HG03108 (cell line): ENCODE results near the gene STK33.

Source experiments
- ATAC-seq: cut with Tn5 transposase; IDR thresholded peaks from one replicate; pipeline ENCODE4 v1.9.1; 2021; ENCODE audit warnings: moderate library complexity; ENCODE audit not compliant: unreplicated experiment

STK33 gene

DNA sequence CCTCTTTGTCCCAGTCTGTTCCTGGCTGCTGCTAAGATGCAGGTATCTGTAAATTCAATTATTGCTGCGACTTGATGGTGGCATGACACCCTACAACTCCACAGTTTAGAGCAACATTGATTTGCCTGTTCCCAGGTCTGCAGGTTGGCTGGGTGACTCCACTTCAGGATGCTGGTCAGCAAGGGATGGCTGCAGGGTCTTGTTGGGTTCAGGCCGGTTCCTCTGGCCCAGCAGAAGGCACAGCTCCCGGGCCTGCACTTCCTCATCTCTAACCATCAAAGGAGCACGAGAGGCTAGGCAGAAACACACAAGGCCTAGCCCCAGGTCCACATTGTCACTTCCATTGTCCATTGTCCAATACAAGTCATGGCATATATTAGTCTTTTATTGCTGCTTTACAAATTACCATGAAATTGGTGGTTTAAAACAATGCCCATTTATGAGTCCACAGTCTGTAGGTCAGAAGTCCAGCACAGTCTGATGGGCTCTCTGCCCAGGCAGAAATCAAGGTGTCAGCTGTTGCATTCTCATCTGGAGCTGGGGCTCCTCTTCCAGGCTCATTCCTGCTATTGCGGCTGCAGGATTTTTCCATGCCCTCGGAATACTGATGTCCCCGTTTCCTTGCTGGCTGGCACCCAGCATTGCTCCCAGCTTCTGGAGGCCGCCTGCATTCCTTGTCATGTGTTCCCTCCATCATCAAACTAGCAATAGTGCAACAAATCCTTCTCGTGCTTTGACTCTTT, 233.8 kb downstream of the STK33 start:
- ATAC-seq = no peak

DNA sequence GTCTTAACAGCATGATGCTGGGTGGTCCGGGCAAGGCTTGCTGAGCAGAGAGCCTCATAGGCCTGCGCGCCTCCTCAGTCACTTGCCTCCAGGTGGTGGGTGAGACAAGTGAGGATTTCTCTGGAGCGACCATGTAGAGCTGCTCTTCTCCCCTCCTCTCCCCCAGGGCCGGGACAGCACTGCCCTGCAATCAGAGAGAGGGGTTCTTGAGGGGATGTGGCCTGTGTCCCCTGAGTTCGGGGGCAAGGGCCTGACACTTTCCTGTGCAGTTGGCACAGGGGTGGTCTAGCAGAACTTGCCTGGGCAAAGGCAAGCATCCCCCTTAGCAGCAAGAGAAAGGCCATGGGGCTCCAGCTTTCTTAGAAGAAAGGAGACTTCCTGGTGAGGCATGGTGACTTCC, 234.5 kb downstream of the STK33 start:
- ATAC-seq = no peak

DNA sequence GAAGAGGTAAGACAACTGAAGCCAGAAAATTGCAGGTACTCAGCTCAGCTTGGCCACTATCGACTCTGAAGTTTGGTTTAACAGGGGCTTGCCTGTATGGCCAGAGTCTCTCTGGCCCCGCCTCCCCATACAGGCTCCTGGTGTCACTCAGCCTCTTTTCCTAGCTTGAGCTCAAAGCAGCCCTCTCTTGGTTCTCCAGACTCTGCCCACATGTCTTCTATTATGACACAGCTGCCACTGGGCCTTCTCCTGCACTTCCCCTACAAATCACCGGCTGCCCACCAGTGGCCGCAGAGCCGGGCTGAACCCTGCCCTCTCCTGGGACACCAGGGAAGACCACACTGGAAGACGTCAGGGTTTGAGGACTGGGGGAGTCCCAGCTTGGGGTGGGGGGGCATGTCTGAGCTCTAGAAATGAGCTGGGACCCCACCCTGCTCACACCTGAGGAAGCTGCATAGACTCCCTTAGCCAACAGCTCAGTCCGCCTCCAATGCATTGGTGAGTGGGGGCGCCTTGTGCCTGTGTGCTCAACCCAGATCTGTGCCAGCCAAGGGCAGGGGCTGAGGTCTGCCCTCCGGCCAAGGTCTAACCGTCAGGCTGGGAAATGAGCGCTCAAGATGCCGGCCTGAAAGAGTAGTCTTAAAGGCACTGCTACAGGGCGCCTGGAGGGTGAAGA, 236.0 kb downstream of the STK33 start:
- ATAC-seq = no peak

DNA sequence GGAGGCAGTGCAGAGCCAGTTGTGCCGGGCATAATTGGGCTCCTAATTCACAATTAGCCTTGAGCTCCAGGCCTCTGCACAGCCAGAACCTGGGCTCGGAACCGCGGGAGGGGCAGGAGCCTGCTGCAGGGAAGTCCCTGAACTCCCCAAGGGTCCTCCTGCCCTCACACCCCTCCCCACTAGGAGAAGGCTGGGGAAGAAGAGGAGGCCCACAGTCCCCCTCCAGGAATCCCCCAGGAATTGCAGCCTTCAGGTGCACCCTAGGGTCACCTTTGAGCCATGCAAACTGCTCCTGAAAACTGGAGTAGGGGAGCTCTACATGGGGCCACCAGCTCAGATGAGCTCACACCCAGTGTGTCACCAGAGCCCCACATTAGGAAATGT, 236.5 kb downstream of the STK33 start:
- no peak for ATAC-seq

DNA sequence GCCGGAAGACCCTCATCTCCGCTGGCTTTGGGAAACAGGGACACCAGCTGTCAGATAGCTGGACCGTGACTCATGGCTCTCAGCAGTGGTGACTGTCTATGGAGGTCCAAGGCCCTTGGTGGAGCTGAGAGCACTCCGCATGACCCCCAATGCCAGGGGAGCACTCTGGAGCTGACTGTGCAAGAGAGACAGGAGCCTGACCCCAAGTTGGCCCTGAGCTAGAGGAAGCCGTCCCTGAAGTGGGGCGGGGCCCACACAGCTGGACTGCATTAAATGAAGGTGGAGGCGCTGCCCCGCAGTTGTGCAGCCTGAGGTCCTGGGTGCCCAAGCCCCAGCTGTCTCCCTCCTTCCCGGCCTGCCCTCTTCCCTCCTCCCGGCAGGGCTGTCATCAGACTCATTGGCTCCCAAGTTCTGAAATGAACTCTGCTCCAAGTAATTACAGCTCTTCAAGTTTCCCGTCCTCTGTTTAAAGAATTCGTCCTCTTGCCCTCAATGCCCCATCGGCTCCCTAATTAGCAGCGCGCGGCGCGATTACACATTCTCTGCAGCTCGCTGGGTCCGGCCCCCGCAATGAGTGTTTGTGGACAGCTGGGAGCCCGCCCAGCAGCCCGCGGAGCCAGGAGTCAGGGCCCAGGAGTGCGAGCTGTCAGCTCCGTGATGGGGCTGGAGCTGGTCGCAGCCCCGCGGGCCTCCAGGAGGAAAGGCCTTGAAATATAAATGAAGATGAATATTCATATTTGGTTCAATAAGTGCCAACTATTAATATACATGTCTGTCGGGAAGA, 237.1 kb downstream of the STK33 start:
- ATAC-seq = no peak

DNA sequence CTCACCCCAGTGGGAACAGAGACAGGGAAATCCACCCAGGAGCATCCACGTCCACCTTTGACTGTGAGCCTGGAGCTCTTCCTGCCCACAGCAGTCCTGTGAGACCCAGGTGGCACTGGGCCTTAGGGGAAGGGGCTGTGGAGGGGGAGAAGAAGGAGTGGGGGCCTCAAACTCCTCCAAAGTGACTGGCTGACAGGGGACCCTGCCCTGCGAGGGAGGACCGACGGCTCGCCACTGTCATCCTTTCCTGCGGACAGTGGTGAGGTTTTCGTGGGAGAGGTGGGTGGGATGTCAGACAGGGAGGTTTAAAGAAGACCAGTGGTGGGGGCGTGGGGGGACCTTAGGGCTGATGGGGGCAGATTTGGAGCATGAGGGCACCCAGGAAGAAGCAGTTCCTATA, 237.8 kb downstream of the STK33 start:
- no peak for ATAC-seq

DNA sequence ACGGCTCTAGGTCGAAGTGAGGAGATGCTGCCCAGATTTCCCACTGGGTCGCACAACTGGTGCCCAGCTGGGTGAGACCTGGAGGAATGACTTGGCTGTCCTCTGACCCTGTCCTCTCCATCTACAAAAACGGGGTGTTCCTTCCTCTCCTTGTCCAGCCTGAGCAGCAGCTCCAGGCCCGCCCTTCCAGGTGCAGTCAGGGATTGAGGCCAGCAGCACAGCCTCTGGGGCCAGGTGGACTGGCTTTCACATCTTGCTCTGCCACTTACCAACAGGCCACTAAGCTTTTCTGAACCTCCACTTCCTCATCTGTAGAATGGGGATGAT, 238.6 kb downstream of the STK33 start:
- no peak for ATAC-seq

DNA sequence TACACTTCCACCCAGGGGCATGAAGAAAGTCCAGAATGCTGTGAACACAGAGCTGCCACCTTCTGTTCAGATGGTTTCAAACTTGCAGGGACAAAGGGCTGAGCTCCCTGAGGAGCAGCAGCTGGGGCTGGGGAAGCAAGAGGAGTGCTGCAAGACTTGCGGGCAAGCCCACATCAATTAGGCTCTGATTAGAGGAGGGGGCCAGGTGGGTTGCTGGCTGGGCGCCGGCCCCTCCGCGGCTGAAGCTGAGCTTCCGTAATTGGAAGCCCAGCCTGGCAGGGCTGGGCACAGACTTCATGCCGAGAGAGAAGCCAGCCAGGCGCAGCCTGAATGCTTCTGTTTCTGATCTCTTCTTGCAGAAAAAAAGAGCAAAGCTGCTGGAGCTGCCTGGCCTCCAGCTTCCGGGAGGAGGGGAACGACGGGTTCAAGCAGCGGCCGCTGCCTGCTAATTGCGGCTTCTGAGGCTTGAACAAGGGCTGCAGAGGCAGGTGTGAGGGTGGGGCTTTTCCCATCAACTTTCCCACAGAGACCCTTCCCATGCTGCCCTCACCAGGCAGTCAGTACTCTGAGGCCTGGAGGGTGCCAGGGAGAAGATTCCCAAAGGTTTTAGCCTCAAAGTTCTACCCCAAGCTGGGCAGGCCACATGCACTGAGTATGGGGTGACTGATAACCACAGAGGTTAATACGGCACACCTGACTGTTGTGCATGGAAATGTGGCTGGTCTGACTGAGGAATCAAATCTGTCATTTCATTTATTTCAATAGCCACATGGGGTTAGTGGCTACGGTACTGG, 239.2 kb downstream of the STK33 start:
- no peak for ATAC-seq

DNA sequence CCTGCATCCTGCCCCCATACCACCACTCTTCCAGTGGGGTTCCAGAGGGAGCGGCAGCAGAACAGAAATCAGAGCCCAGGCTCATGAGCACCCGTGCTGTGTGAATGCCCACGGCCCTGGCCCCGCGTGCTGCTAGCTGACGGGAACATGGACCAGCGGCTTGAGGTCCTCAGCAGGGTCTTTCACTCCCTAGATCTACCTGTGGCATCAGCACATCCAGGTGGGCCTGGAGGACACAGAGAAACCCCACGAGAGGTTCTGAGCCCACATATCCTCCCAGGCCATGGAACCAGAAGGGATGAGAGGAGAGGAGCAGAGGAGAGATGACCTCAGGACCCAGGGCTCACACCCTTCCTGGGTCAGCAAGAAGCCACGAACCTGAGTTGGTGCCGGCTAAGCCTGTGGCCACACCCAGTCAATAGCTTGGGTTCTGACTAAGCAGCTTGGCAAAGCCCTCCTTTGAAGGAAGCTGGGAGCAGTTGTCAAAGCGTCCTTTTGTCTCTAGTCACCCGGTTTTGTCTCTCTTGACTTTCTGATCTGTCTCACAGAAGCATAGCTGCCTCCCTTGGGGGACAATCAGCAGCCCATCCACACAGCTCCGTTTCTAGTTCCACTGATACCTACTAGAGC, 241.0 kb downstream of the STK33 start:
- ATAC-seq = no peak

DNA sequence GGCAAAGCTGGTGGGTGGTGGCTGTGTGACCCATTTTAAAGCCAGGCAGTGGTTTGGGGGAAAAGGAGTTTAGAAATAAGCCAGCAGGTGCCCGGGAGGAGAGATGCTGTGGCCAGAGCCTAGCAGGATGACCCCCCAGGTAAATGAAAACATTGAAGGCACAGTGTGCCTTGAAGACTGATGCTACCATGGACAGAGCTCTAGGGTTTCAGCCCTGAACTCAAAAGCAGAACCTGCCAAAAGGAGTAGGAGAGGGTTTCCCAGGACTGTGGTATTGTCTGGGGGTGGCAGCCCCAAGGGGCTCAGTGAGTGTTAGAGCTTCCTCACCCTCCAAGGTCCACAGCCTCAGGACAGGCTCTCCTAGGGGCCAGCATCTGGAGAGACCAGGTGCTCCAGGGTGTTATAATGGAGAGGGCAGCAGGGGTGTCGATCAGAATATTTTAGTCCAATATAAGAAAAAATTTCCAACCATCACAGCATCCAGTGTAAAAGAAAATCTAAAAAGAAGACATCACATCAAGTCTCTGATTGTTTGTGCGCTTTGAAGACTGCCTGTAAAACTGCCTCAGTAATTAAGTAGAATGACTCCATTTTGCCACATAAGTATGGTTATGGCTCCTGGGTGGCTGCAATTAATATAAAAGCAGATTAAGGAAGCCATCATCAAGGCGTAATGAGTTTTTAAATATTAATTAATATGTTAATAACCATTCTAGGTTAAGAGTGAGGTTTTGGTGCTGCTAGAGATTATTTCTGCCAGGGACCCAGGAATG, 241.7 kb downstream of the STK33 start:
- no peak for ATAC-seq

DNA sequence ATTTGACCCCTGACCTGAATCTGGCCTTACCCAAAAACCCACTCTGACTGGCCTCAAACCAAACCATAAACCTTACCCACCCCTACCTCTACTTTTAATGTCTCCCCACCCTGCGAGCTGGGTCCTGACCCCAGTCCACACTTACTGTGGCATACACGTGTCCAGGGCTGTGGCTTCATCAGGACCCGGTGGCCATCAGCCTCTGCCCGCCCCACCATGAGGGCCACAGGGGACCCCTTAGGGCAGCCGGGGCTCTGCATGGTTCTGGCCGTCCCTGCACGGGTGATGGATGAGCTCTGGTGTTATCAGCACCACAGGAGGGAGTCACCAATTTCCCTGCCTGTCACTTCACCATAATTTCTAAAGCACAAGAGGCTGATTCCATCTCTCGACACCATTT, 242.8 kb downstream of the STK33 start:
- no peak for ATAC-seq

DNA sequence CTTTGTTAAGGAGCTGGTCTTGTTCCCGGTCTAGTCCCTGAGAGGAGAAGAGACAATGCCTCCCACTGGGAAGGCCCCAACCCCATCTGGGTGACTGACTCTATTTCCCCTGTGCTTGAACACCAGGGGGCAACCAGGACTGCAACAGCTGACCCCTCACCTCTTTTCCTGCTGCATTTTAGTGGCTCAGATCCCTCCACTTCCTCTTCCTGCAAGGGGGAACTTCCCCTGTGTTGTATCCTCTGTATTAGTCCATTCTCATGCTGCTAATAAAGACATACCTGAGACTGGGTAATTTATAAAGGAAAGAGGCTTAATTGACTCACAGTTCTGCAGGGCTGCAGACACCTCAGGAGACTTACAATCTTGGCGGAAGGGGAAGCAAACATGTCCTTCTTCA, 246.1 kb downstream of the STK33 start:
- no peak for ATAC-seq

DNA sequence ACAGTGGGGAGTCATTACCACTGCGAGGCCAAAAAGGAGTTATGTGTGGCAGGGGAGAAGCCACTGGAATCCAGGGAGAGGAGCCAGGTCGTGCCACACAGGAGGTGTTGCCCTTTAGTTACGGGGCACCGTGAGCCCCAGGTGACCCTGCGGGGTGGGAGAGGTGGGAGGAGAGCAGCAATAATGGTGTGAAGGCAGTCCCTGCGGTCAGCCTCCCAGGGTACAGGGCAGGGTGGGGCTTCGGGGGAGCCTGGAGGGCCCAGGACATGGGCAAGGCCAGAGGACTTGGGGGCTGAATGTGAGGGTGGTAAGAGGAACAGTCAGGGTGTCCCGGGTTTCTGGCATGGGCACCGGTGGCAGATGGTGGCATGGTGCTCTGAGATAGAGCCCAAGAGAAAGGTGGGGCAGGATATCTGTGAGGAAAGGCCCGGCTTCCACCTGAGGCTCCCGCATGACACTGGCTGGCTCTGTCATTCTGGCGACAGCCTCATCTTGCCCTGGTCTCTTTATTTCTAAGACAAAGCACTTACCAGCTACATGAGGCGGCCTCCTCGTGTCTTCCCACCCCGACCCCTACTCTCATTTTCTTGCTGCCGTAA, 247.8 kb downstream of the STK33 start:
- no peak for ATAC-seq

DNA sequence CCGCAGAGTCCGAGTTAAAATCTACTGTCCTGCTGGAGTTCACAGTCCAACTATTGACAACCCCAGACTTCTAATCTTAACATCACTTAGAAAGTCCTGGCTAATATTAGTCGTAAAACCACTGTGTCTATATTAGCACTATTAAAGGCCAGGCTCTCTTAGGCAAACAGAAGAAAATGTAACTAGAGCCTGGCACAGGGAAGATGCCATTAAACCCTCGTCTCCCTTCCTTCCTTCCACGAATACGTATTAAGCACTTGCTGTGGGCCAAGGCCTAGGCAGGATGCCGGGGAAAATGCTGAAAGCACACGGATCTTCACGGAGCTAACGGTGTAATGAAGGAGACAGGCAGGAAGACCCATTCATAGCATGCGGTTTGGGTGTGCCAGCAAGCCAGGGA, 248.8 kb downstream of the STK33 start:
- no peak for ATAC-seq

DNA sequence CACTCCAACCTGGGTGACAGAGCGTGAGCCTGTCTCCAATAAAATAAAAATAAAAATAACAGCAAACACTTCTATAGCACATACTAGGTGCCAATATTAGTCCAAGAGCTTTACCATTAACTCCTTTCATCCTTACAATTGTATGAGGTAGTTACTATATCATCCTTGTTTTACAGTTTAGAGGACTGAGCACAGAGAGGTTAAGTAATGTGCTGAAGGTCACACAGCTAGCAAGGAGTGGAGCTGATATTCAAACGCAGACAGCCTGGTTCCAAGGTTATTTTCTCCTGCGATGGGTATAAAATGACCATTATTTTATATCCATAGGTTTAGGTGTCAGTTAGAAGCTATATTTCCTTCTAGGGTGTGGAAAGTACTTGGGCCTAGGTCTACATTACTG, 249.7 kb downstream of the STK33 start:
- ATAC-seq = no peak

DNA sequence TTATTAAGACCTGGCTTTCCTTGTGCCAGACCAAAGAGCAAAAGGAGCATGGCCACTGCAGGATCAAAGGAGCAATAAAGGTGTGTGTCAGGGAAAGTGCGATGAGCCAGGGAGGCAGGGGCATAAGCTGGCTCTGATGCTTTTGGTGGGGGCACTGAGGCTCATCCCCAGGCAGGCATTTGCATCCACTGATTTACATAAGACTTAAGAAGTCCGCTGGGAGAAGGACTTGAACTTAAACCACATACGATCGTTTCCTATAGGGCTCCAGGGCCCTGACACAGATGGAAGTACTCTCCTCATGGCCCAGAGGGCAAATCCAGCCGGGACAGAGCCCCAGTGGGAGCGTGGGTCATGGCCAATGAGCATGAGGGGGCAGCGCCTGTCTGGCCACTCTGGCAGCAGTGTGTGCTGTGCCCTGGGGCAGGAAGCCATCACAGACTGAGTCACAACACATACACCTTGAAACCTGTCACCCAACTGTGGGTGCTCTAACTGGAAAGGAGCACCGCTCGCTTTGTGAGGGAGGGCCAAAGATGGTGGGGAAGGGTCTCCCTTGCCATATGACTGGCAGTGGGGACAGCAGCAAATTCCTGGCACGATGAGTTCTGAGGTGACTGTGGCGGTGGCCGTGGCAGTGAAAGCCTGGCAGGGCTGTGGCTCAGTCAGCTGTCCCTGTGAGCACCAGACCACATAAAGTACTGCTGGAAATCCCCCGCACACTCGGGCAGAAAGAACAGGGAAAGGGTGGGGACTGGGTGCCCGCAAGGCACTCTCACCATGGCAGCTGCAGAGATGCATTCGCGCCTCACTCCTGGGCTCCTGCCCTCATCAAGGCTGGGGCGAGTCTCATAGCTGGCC, 251.0 kb downstream of the STK33 start:
- peak; percentile 72 for ATAC-seq

DNA sequence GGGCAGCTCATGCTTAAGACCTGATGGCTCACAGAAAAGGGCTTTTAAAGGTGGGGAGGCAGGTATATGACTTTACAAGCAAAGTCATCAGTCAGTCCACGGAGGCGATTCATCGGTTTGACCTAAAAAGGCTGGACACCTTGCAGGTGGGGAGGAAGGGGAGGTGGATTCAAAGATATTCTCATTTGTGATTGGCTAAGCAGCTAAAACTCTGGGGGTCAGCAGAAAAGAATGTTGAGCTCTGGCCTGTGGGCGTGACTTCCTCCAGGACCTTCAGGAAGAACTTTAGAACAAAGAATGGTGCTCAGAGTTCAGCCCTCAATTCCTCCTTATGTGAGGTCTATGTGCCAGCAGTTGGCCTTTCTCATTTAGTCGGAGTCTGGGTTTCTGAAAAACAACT, 252.0 kb downstream of the STK33 start:
- ATAC-seq = no peak
